ENCODE data around the gene TXNDC8. TPM values are rescaled to one million over a fixed set of nuclear protein-coding genes. Genes with fewer than 3 reads are reported as not detected.

The TXNDC8 gene
- total RNA-seq, 1 donor from 2014 or later: not detected

DNA sequence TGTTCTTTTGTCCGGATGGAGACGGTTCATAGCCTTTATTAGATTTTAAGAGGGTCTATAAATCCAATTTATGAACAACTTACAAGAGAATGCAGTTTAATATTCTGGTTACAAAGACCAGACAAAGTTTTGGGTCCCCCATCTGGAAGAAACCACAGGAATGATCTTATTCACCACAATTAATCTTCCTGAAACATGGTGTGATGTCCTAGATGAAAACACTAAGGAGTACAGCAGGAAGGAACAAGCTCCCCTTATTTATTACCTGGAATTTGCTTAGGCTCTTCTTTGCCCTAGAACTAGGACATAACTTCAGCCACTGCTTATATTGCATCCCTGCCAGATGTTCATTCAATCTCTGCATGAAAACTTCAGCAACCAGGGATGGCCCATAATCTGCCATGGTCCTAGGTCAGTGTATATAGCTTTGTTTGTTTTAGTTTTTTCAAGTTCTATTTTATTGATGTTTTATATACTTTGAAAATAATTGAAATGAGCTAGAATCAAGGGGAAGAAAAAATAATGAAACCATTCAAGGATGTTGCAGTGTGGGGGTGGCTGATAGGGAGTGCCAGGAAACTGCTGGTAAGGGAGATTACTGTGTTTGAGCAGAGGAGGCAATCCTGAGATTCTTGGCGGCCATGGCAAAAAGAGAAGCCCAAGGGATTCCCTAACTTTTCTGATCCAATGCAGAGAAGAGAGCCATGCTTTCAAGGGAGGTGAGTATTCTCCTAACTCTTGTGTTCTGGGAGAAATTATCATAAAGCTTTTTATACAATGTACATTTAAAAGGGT is 16.8 kb downstream of the TXNDC8 start:
- Histone ChIP-seq H3K4me3 (ENCODE audit: insufficient read depth, low read depth, low read length) (no peak overlapping the region), H3K9me3 (ENCODE audit: insufficient read depth, low read depth, low read length) (no peaks in the 10 kb centered on the region), H3K9ac (ENCODE audit: low read length) (no peak overlapping the region), H4K20me1 (ENCODE audit: insufficient read depth, low read length) (no peaks in the 10 kb centered on the region), H2AFZ (ENCODE audit: low read depth, low read length) (no peak overlapping the region), H3K4me1 (ENCODE audit: insufficient read depth, low read length) (no peaks in the 10 kb centered on the region), H3K36me3 (ENCODE audit: insufficient read depth, low read length) (no peaks in the 10 kb centered on the region), H3K27me3 (ENCODE audit: insufficient read depth, low read length) (no peaks in the 10 kb centered on the region), H3K79me2 (ENCODE audit: insufficient read depth, low read length) (no peaks in the 10 kb centered on the region), H3K4me2 (ENCODE audit: low read length) (no peak overlapping the region), H3K27ac (ENCODE audit: low read depth, low read length) (no peak overlapping the region)
- H3K36me3 Mint-ChIP-seq (ENCODE audit: low read depth, unreplicated experiment): no peaks in the 10 kb centered on the region
- H3K4me3 Mint-ChIP-seq (ENCODE audit: unreplicated experiment): no peak overlapping the region
- H3K27me3 Mint-ChIP-seq (ENCODE audit: low read depth, unreplicated experiment): peaks cover 4% of the 10 kb centered on the region
- FAIRE-seq: no peak
- no peaks in the 10 kb centered on the region for H3K4me1 Mint-ChIP-seq (ENCODE audit: low read depth, unreplicated experiment)
- TF ChIP-seq EZH2 (IDR thresholded peaks at IDR 0.05; ENCODE audit: insufficient read depth, low read length) (no peak), CTCF (IDR thresholded peaks at IDR 0.05; ENCODE audit: insufficient read depth, low read depth, low read length) (no peak)
- no peak overlapping the region for H3K27ac Mint-ChIP-seq (ENCODE audit: unreplicated experiment)
- DNase-seq (ENCODE audit: low read depth): peak; percentile 51
- peaks cover 2% of the 10 kb centered on the region for H3K9me3 Mint-ChIP-seq (ENCODE audit: unreplicated experiment)

DNA sequence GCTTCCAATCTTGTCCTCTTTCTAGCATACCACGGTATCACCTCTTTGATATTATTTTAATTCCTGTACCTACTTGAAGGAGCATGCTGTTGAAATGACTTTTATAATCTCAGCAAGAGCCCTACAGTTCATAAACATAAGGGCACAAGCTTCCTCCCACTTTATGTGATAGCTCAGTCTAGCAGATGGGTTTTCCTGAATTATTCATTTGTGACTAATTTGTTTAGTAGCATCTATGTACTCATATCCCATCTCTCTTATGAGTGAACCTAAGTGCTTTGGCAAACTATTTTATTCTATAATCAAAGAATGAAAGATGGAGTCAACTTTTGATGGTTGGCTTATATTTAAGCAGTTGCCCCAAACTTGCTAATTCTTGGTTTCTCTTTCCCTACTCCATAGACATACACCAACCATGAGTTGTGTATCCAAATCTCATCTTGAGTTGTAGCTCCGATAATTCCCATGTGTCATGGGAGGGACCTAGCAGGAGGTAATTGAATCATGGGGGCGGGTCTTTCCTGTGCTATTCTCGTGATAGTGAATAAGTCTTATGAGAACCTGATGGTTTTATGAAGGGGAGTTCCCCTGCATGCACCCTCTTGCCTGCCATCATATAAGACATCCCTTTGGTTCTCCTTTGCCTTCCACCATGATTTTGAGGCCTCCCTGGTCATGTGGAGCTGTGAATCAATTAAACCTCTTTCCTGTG is 17.7 kb downstream of the TXNDC8 start:
- Mint-ChIP-seq H3K9me3 (ENCODE audit: unreplicated experiment) (peaks cover 2% of the 10 kb centered on the region), H3K4me3 (ENCODE audit: unreplicated experiment) (no peak overlapping the region), H3K27ac (ENCODE audit: unreplicated experiment) (no peak overlapping the region), H3K4me1 (ENCODE audit: low read depth, unreplicated experiment) (no peaks in the 10 kb centered on the region), H3K27me3 (ENCODE audit: low read depth, unreplicated experiment) (peaks cover 4% of the 10 kb centered on the region), H3K36me3 (ENCODE audit: low read depth, unreplicated experiment) (no peaks in the 10 kb centered on the region)
- Histone ChIP-seq H3K4me3 (ENCODE audit: insufficient read depth, low read depth, low read length) (no peak overlapping the region), H3K79me2 (ENCODE audit: insufficient read depth, low read length) (no peaks in the 10 kb centered on the region), H2AFZ (ENCODE audit: low read depth, low read length) (no peak overlapping the region), H3K36me3 (ENCODE audit: insufficient read depth, low read length) (no peaks in the 10 kb centered on the region), H3K4me1 (ENCODE audit: insufficient read depth, low read length) (no peaks in the 10 kb centered on the region), H4K20me1 (ENCODE audit: insufficient read depth, low read length) (no peaks in the 10 kb centered on the region), H3K27me3 (ENCODE audit: insufficient read depth, low read length) (no peaks in the 10 kb centered on the region), H3K9me3 (ENCODE audit: insufficient read depth, low read depth, low read length) (no peaks in the 10 kb centered on the region), H3K27ac (ENCODE audit: low read depth, low read length) (no peak overlapping the region), H3K4me2 (ENCODE audit: low read length) (no peak overlapping the region), H3K9ac (ENCODE audit: low read length) (no peak overlapping the region)
- TF ChIP-seq EZH2 (IDR thresholded peaks at IDR 0.05; ENCODE audit: insufficient read depth, low read length): no peak
- TF ChIP-seq CTCF (IDR thresholded peaks at IDR 0.05; ENCODE audit: insufficient read depth, low read depth, low read length): no peak
- FAIRE-seq: no peak
- DNase-seq (ENCODE audit: low read depth): no peak
